Suppressor macrophage treated with lipopolysaccharide for 4 hours (primary cell): Measurements from ENCODE around the gene FUT9.
"Not testable (repeated sequence)": the region's sequence is repeated elsewhere in the genome, so short reads cannot be mapped to it uniquely, and the experiment has no call there.

Experiments
- DNase-seq: peaks from one replicate; pipeline ENCODE4 v3.0.0-alpha.2; 2020

FUT9 gene

GRCh38 chr6:96194675-96195074 lies 178.9 kb downstream of the FUT9 start:
- DNase-seq: no peak

GRCh38 chr6:96195272-96195671 lies 179.5 kb downstream of the FUT9 start:
- no peak for DNase-seq

- DNase-seq: no peak
These were observed 180.9 kb downstream of the FUT9 start for GRCh38 chr6:96196633-96197032.

- DNase-seq: no peak
These were observed 181.5 kb downstream of the FUT9 start for GRCh38 chr6:96197241-96197640.

- no peak for DNase-seq
These were observed 186.8 kb downstream of the FUT9 start for GRCh38 chr6:96202571-96202970.

GRCh38 chr6:96211341-96211740 lies 195.6 kb downstream of the FUT9 start:
- DNase-seq: no peak

- no peak for DNase-seq
These were observed 196.3 kb downstream of the FUT9 start for GRCh38 chr6:96212066-96212465.

GRCh38 chr6:96213784-96214183 lies 198.0 kb downstream of the FUT9 start:
- no peak for DNase-seq

- DNase-seq: no peak
These were observed 207.9 kb downstream of the FUT9 start for GRCh38 chr6:96223695-96224094.

- DNase-seq: no peak
These were observed 211.4 kb downstream of the FUT9 start for GRCh38 chr6:96227135-96227534.

GRCh38 chr6:96234444-96234843 lies 218.7 kb downstream of the FUT9 start:
- DNase-seq: no peak

GRCh38 chr6:96235927-96236326 lies 220.2 kb downstream of the FUT9 start:
- no peak for DNase-seq

GRCh38 chr6:96236471-96236870 lies 220.7 kb downstream of the FUT9 start:
- DNase-seq: no peak

GRCh38 chr6:96237638-96238347 lies 222.0 kb downstream of the FUT9 start:
- DNase-seq: no peak

GRCh38 chr6:96246563-96246962 lies 230.8 kb downstream of the FUT9 start:
- no peak for DNase-seq

- no peak for DNase-seq
These were observed 234.0 kb downstream of the FUT9 start for GRCh38 chr6:96249755-96250154.

GRCh38 chr6:96257751-96258150 lies 242.0 kb downstream of the FUT9 start:
- no peak for DNase-seq

- not testable (repeated sequence) for DNase-seq
These were observed 245.1 kb downstream of the FUT9 start for GRCh38 chr6:96260787-96261430.
